22Rv1 (cell line): Measurements from ENCODE around the gene SMYD3.

Source experiments
- H3K27ac ChIP-seq: fragments of 450-650 bp; 2 replicates; pipeline ENCODE4 v1.5.1; 2017
- CTCF ChIP-seq: fragments of 450-650 bp; IDR thresholded peaks from 2 replicates; pipeline ENCODE4 v1.5.1; 2017; ENCODE audit warnings: mild to moderate bottlenecking
- ZFX ChIP-seq: fragments of 450-650 bp; IDR thresholded peaks from 2 replicates; pipeline ENCODE4 v1.6.1; 2017; ENCODE audit warnings: antibody characterized with exemption, borderline replicate concordance

SMYD3 gene

GRCh38 chr1:245932302-245932972 is 574.6 kb downstream of the SMYD3 start:
- TF ChIP-seq CTCF (no peak), ZFX (no peak)

GRCh38 chr1:245931450-245931849 is 575.6 kb downstream of the SMYD3 start:
- no peak overlapping the region for H3K27ac ChIP-seq
- TF ChIP-seq ZFX: no peak
- no peak for TF ChIP-seq CTCF

More at GRCh38 chr1:245932302-245932972, 574.6 kb downstream of the SMYD3 start:
- H3K27ac ChIP-seq: no peak overlapping the region

DNA sequence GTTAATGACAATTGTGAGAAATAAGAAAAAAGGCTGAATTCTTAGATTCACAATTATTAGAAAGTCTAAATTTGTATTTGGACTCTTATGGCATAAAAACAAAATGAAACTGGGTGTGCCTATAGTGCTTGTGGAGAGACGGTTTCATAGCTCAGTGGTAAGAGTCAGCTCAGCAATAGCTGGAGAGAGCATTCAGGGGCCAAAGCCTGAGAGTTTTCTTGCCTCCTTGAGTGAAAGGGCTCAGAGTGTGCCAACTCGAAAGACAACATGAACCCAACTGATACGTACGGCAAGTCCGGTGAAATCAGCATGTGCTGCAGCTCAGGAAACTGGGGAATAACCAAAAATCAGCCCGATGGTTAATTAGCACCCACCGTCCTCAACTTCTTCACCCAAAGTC is 577.9 kb downstream of the SMYD3 start:
- no peak for TF ChIP-seq CTCF
- TF ChIP-seq ZFX: no peak
- no peak overlapping the region for H3K27ac ChIP-seq

DNA sequence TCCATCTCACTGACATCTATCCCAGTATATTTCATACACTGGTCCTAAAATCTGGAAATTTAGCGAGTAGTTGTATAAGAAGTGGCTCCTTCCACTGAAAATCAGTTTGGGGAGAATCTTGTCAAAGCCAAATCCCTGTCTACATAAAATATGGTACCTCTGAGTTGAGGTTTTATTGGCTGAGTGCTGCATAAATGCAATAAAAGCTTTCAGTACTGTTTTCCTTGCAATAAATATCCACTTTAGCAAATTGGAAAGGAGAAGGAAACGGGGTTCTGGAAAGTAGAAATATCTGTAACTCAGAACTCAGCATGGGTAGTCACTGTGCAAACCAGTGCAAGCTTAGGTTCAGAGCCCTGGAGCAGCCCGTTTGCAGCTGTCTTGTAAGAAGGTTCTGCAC is 580.2 kb downstream of the SMYD3 start:
- H3K27ac ChIP-seq: no peak overlapping the region
- TF ChIP-seq CTCF (no peak), ZFX (no peak)

- H3K27ac ChIP-seq: no peak overlapping the region
- TF ChIP-seq CTCF (no peak), ZFX (no peak)
Observed at GRCh38 chr1:245923215-245923614, 583.9 kb downstream of the SMYD3 start.

DNA sequence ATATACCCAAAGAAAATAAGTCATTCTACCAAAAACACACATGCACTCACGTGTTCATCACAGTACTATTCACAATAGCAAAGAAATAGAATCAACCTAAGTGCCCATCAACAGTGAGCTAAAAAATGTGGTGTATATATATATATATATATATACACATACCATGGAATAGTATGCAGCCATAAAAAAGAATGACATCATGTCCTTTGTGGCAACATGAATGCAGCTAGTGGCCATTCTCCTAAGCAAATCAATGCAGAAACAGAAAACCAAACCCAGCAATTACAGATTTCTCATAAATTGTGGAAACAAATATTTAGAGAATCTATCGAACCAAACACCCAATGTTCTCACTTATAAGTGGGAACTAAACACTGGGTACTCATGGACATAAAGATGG is 585.7 kb downstream of the SMYD3 start:
- no peak for TF ChIP-seq CTCF
- TF ChIP-seq ZFX: no peak

DNA sequence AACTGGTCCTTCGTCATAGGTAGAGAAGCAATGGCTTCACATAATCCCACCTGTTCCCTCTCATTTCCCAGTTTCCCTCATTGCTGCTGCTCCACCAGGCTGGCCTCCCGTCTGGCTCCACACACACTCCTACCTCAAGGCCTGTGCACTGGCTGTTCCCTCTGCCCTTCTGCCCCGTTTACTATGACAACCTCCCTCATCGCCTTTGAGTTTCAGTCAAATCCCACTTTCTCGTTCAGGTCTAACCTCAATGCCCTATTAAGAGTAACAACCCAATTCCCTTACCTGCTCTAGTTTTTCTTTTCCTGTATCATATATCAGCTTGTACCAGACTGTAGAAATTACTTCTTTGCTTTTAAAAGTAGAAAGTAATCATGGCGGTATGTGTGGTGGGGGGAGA is 589.7 kb downstream of the SMYD3 start:
- TF ChIP-seq CTCF (no peak), ZFX (no peak)
- H3K27ac ChIP-seq: no peak overlapping the region

More for the DNA sequence above, 585.7 kb downstream of the SMYD3 start:
- no peak overlapping the region for H3K27ac ChIP-seq
